GM19240 (cell line): ENCODE data around the gene ZWILCH.
A peak's percentile ranks its signal among the peaks of the same experiment; 100 is the strongest.
"Not testable (repeated sequence)": the region's sequence is repeated elsewhere in the genome, so short reads cannot be mapped to it uniquely, and the experiment has no call there.

Experiments
- DNase-seq: peaks from one replicate; pipeline ENCODE4 v3.0.0; 2011; ENCODE audit warnings: low spot score; ENCODE audit not compliant: insufficient read length

The ZWILCH gene

GRCh38 chr15:66504563-66505429, at the start of gene ZWILCH, which contains the start of gene RPL4:
ZWILCH (plus strand) TSS chr15:66505326; CDS start chr15:66505339, 13 bp downstream.
RPL4 (minus strand) TSS chr15:66504855; CDS start chr15:66504790, 65 bp downstream.
- peak; percentile 34 for DNase-seq

GRCh38 chr15:66456211-66456610, 48.9 kb upstream of the ZWILCH start:
- DNase-seq: no peak

- DNase-seq: no peak
These were observed 45.1 kb upstream of the ZWILCH start for GRCh38 chr15:66459818-66460615.

GRCh38 chr15:66461294-66461693, 43.8 kb upstream of the ZWILCH start:
- not testable (repeated sequence) for DNase-seq

- DNase-seq: no peak
These were observed 43.2 kb upstream of the ZWILCH start for GRCh38 chr15:66461917-66462316.

- DNase-seq: no peak
These were observed 42.5 kb upstream of the ZWILCH start for GRCh38 chr15:66462627-66463026.

GRCh38 chr15:66465294-66465693, 39.8 kb upstream of the ZWILCH start:
- DNase-seq: not testable (repeated sequence)

GRCh38 chr15:66467162-66468040, 37.7 kb upstream of the ZWILCH start:
- not testable (repeated sequence) for DNase-seq

GRCh38 chr15:66470825-66471224, 34.3 kb upstream of the ZWILCH start:
- DNase-seq: not testable (repeated sequence)

- DNase-seq: peak; percentile 77
These were observed 32.7 kb upstream of the ZWILCH start for GRCh38 chr15:66472176-66472999.

- no peak for DNase-seq
These were observed 31.0 kb upstream of the ZWILCH start for GRCh38 chr15:66474135-66474534.

GRCh38 chr15:66474963-66475362, 30.2 kb upstream of the ZWILCH start:
- no peak for DNase-seq

GRCh38 chr15:66476535-66476934, 28.6 kb upstream of the ZWILCH start:
- no peak for DNase-seq

GRCh38 chr15:66477011-66477410, 28.1 kb upstream of the ZWILCH start:
- DNase-seq: no peak

- no peak for DNase-seq
These were observed 24.9 kb upstream of the ZWILCH start for GRCh38 chr15:66480267-66480666.

- no peak for DNase-seq
These were observed 23.8 kb upstream of the ZWILCH start for GRCh38 chr15:66481107-66481856.

GRCh38 chr15:66482539-66482938, 22.6 kb upstream of the ZWILCH start:
- DNase-seq: no peak

- no peak for DNase-seq
These were observed 22.0 kb upstream of the ZWILCH start for GRCh38 chr15:66483131-66483566.

GRCh38 chr15:66484539-66485112, 20.5 kb upstream of the ZWILCH start:
- DNase-seq: no peak
